Tibial nerve (tissue), 4 donors: Measurements from ENCODE around the gene TUBGCP2. TPM values are rescaled to one million over a fixed set of nuclear protein-coding genes. Genes with fewer than 3 reads are reported as not detected.

Source experiments
- DNase-seq, 2 donors: peaks; one replicate each; pipeline ENCODE4 v3.0.0-alpha.2; 2019; ENCODE audit warnings: low spot score in 2 of 2
- H3K27ac ChIP-seq, 4 donors: fragments of 200-600 bp; sonication (generic) in 3 of 4; one replicate each; pipeline ENCODE4 v1.5.1; 2017 to 2019; ENCODE audit warnings: mild to moderate bottlenecking in 1 of 4
- H3K27me3 ChIP-seq, 2 donors: fragments of 200-600 bp; sonication (generic) in 1 of 2; one replicate each; pipeline versions ENCODE4 v1.5.1 to v1.6.0; 2017 to 2019
- H3K36me3 ChIP-seq, 3 donors: fragments of 200-600 bp; sonication (generic); one replicate each; pipeline ENCODE4 v1.5.1; 2018 to 2019
- H3K4me1 ChIP-seq, 4 donors: fragments of 200-600 bp; sonication (generic) in 3 of 4; one replicate each; pipeline ENCODE4 v1.5.1; 2017 to 2019
- H3K4me3 ChIP-seq, 4 donors: fragments of 200-600 bp; sonication (generic) in 3 of 4; one replicate each; pipeline ENCODE4 v1.5.1; 2017 to 2019; ENCODE audit warnings: mild to moderate bottlenecking in 1 of 4, moderate library complexity in 1 of 4
- H3K9me3 ChIP-seq, 4 donors: fragments of 200-600 bp; sonication (generic) in 3 of 4; one replicate each; pipeline ENCODE4 v1.5.1; 2017 to 2019
- EP300 ChIP-seq, 2 donors: sonication (generic); formaldehyde crosslinking; IDR thresholded peaks; one replicate each; pipeline ENCODE4 v1.6.1; 2017; ENCODE audit warnings: antibody characterized with exemption in 2 of 2, mild to moderate bottlenecking in 1 of 2
- POLR2A ChIP-seq, 2 donors: fragments of 450-650 bp; IDR thresholded peaks; one replicate each; pipeline ENCODE4 v1.6.1; 2017; ENCODE audit warnings: antibody characterized with exemption in 2 of 2, mild to moderate bottlenecking in 2 of 2, moderate library complexity in 2 of 2
- WGBS, 2 donors: methylation state at CpG; one replicate each; pipeline ENCODE4 v1.1.5; 2018; 5-methylcytosine and 5-hydroxymethylcytosine counted together
- total RNA-seq, 4 donors: library from RNA; depleted of rRNA; stranded (reverse); fragments of >200 nt; gene quantifications; one replicate each; pipeline ENCODE4 v1.1.0, GENCODE V29; 2016
- TF ChIP-seq, protein P1 (sequence below), 5 experiments: fragments of 200-600 bp in 3 of 5; fragments of 450-650 bp in 2 of 5; sonication (generic) in 3 of 5; IDR thresholded peaks; one replicate each; pipeline ENCODE4 v1.5.1; 2016 to 2019; ENCODE audit warnings: antibody characterized with exemption in 5 of 5, mild to moderate bottlenecking in 3 of 5, moderate library complexity in 2 of 5

Gene TUBGCP2
- total RNA-seq, 4 donors from 2014 or later: 35.8 to 73.5 (median 45.7) TPM

- peaks cover 5 to 25% (median 20%) of the 10 kb centered on the region in 4 donors for H3K4me1 ChIP-seq
- H3K27ac ChIP-seq: no peak overlapping the region
- peak overlapping the region; percentile 11 to 47 (median 32) for H3K4me3 ChIP-seq
- peaks cover 3 to 86% of the 10 kb centered on the region in 2 donors for H3K27me3 ChIP-seq
- DNase-seq: no peak
- TF ChIP-seq, protein P1, sequence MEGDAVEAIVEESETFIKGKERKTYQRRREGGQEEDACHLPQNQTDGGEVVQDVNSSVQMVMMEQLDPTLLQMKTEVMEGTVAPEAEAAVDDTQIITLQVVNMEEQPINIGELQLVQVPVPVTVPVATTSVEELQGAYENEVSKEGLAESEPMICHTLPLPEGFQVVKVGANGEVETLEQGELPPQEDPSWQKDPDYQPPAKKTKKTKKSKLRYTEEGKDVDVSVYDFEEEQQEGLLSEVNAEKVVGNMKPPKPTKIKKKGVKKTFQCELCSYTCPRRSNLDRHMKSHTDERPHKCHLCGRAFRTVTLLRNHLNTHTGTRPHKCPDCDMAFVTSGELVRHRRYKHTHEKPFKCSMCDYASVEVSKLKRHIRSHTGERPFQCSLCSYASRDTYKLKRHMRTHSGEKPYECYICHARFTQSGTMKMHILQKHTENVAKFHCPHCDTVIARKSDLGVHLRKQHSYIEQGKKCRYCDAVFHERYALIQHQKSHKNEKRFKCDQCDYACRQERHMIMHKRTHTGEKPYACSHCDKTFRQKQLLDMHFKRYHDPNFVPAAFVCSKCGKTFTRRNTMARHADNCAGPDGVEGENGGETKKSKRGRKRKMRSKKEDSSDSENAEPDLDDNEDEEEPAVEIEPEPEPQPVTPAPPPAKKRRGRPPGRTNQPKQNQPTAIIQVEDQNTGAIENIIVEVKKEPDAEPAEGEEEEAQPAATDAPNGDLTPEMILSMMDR (IDR thresholded peaks at IDR 0.05): no peak
- TF ChIP-seq POLR2A (IDR thresholded peaks at IDR 0.05) (no peak), EP300 (IDR thresholded peaks at IDR 0.05) (no peak)
- H3K36me3 ChIP-seq: no peaks in the 10 kb centered on the region
- peaks cover 0 to 2% (median 0%) of the 10 kb centered on the region in 4 donors for H3K9me3 ChIP-seq
- WGBS, 2 donors: 0 to 5% methylated on average over 5 to 29 of the region's 41 CpGs
Observed at GRCh38 chr10:133336118-133336576, 27.5 kb upstream of the TUBGCP2 start.

- WGBS, 2 donors: 2 to 3% methylated on average over 21 to 43 of the region's 75 CpGs
- peak; percentile 43 to 63 for DNase-seq
- TF ChIP-seq EP300 (IDR thresholded peaks at IDR 0.05): no peak
- TF ChIP-seq, protein P1 (IDR thresholded peaks at IDR 0.05): no peak
- TF ChIP-seq POLR2A (IDR thresholded peaks at IDR 0.05): no peak
- Histone ChIP-seq H3K4me3 (peak overlapping the region; percentile 11 to 47 (median 32)), H3K4me1 (peaks cover 5 to 25% (median 20%) of the 10 kb centered on the region in 4 donors), H3K9me3 (no peaks in the 10 kb centered on the region), H3K27ac (peak overlapping the region in 1 of 4 donors; percentile 32), H3K27me3 (peaks cover 3 to 85% of the 10 kb centered on the region in 2 donors), H3K36me3 (no peaks in the 10 kb centered on the region)
Observed at GRCh38 chr10:133335246-133336117, 26.8 kb upstream of the TUBGCP2 start.

DNA sequence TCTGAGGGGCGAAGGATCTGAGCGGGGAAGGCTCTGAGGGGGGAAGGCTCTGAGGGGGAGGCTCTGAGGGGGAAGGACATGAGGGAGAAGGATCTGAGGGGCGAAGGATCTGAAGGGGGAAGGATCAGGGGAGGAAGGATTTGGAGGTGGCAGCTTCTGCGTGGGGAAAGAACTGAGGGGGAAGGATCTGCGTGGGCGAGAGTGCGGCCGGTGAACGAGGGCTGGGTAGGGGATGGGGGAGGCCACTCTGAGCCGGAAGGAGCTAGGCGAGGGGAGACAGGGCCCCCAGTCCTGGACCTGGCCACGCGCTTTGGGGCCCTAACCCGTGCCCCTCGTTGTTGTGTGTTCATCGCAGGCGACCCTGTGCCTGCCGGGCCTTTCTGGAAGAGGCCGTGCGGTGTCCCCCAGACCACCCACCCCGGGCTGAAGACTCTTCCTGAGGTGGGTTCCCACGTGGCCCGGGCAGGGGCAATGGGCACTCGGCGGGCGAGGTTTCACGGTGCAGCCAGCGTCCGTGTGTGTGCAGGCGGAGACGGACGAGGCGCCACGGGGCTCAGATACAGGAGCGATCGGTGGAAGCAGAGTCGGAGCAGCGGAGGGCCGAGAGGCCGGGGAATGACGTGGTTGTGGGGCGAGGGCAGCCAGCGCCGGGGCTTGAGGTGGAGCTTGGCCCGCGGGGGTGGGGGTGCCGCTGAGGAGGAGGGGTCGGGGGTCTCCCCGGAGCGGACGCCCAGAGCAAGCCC, 26.0 kb upstream of the TUBGCP2 start:
- Histone ChIP-seq H3K36me3 (no peaks in the 10 kb centered on the region), H3K9me3 (no peaks in the 10 kb centered on the region), H3K4me3 (peak overlapping the region; percentile 11 to 47 (median 32)), H3K27me3 (peaks cover 3 to 78% of the 10 kb centered on the region in 2 donors), H3K4me1 (peaks cover 5 to 30% (median 20%) of the 10 kb centered on the region in 4 donors), H3K27ac (peak overlapping the region in 1 of 4 donors; percentile 32)
- no peak for DNase-seq
- TF ChIP-seq POLR2A (IDR thresholded peaks at IDR 0.05) (no peak), EP300 (IDR thresholded peaks at IDR 0.05) (no peak)
- TF ChIP-seq, protein P1 (IDR thresholded peaks at IDR 0.05): no peak
- WGBS, 2 donors: 16 to 27% methylated on average over 30 to 46 of the region's 51 CpGs

GRCh38 chr10:133332936-133333699, 24.4 kb upstream of the TUBGCP2 start:
- Histone ChIP-seq H3K27me3 (peaks cover 3 to 81% of the 10 kb centered on the region in 2 donors), H3K4me3 (no peak overlapping the region), H3K36me3 (no peaks in the 10 kb centered on the region), H3K9me3 (no peaks in the 10 kb centered on the region), H3K27ac (no peak overlapping the region), H3K4me1 (peaks cover 5 to 34% (median 20%) of the 10 kb centered on the region in 4 donors)
- DNase-seq: no peak
- TF ChIP-seq, protein P1 (IDR thresholded peaks at IDR 0.05): no peak
- TF ChIP-seq POLR2A (IDR thresholded peaks at IDR 0.05): no peak
- no peak for TF ChIP-seq EP300 (IDR thresholded peaks at IDR 0.05)
- 81% methylated on average over 30 of the region's 30 CpGs for WGBS, 2 donors
